Measurements from ENCODE around the gene LMO3.

DNA sequence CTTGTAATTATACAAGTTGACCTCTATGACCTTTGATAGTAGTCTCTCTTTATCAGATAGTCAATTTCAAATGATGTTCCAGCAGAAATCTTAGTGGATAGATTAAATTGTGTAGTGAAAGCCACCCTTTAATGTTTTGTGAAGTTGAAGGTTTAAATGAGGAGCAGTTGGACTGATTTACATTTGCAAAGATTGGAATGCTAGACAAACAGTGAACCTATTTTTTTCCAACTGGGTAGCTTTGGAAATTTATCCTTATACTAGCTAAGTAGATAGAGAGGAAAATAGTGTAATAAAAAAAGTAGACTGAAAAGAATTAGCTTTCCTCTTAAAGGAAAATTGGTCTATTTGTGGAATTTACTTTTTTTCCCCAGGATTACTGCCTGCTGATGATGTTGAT lies 53.7 kb downstream of the LMO3 start:
- no peak for TF ChIP-seq CTCF (conservative IDR thresholded peaks at IDR 0.05; ENCODE audit: low read length)
- no peak for TF ChIP-seq EZH2phosphoT487 (IDR thresholded peaks at IDR 0.05; ENCODE audit: borderline replicate concordance)

Measured in Loucy (cell line).